Measurements from ENCODE around the gene CCL1.
A peak's percentile ranks its signal among the peaks of the same experiment; 100 is the strongest.

The CCL1 gene

GRCh38 chr17:34390649-34391048 is 27.6 kb upstream of the CCL1 start:
- TF ChIP-seq EZH2 (IDR thresholded peaks at IDR 0.05; ENCODE audit: borderline replicate concordance, low read depth, low read length, severe bottlenecking): no peak
- TF ChIP-seq CTCF (IDR thresholded peaks at IDR 0.05; ENCODE audit: borderline replicate concordance, extremely low read depth, low read length, poor library complexity, severe bottlenecking): no peak
- H3K9ac ChIP-seq (ENCODE audit: low read depth, low read length): no peak overlapping the region
- ATAC-seq (ENCODE audit: insufficient read depth, low read depth) (no peak), DNase-seq (no peak)
- no peak overlapping the region for H2AFZ ChIP-seq (ENCODE audit: low read depth, low read length)
- no peak overlapping the region for H3K4me3 ChIP-seq (ENCODE audit: low read depth in 1 of 2, low read length in 2 of 2)
- H3K27ac ChIP-seq (ENCODE audit: low read length): peak overlapping the region; percentile 84
- peaks cover 78% of the 10 kb centered on the region for H3K4me1 ChIP-seq (ENCODE audit: insufficient read depth, low read length)
- no peaks in the 10 kb centered on the region for H4K20me1 ChIP-seq (ENCODE audit: insufficient read depth, low read length)
- H3K36me3 ChIP-seq (ENCODE audit: insufficient read depth, low read length): no peaks in the 10 kb centered on the region
- H3K9me3 ChIP-seq (ENCODE audit: insufficient read depth, low read length, severe bottlenecking): no peaks in the 10 kb centered on the region
- no peaks in the 10 kb centered on the region for H3K79me2 ChIP-seq (ENCODE audit: insufficient read depth, low read length)
- H3K4me2 ChIP-seq (ENCODE audit: insufficient read depth, low read length): no peak overlapping the region
- no peaks in the 10 kb centered on the region for H3K27me3 ChIP-seq (ENCODE audit: insufficient read depth, low read length, poor library complexity)

- no peaks in the 10 kb centered on the region for H3K27me3 ChIP-seq (ENCODE audit: insufficient read depth, low read length, poor library complexity)
- H2AFZ ChIP-seq (ENCODE audit: low read depth, low read length): no peak overlapping the region
- H3K9me3 ChIP-seq (ENCODE audit: insufficient read depth, low read length, severe bottlenecking): no peaks in the 10 kb centered on the region
- H3K79me2 ChIP-seq (ENCODE audit: insufficient read depth, low read length): no peaks in the 10 kb centered on the region
- no peaks in the 10 kb centered on the region for H3K36me3 ChIP-seq (ENCODE audit: insufficient read depth, low read length)
- peaks cover 82% of the 10 kb centered on the region for H3K4me1 ChIP-seq (ENCODE audit: insufficient read depth, low read length)
- H4K20me1 ChIP-seq (ENCODE audit: insufficient read depth, low read length): no peaks in the 10 kb centered on the region
- ATAC-seq (ENCODE audit: insufficient read depth, low read depth) (peak; percentile 89), DNase-seq (peak; percentile 82)
- peak overlapping the region; percentile 50 for H3K4me2 ChIP-seq (ENCODE audit: insufficient read depth, low read length)
- peak overlapping the region; percentile 35 for H3K9ac ChIP-seq (ENCODE audit: low read depth, low read length)
- H3K4me3 ChIP-seq (ENCODE audit: low read depth in 1 of 2, low read length in 2 of 2): peak overlapping the region in 1 of 2 experiments; percentile 18; a peak in 1 of 4 replicates
- no peak for TF ChIP-seq EZH2 (IDR thresholded peaks at IDR 0.05; ENCODE audit: borderline replicate concordance, low read depth, low read length, severe bottlenecking)
- TF ChIP-seq CTCF (IDR thresholded peaks at IDR 0.05; ENCODE audit: borderline replicate concordance, extremely low read depth, low read length, poor library complexity, severe bottlenecking): peak; percentile 13
- H3K27ac ChIP-seq (ENCODE audit: low read length): peak overlapping the region; percentile 84
These were observed 26.2 kb upstream of the CCL1 start for GRCh38 chr17:34389126-34389750.

GRCh38 chr17:34387566-34387965 is 24.5 kb upstream of the CCL1 start:
- peaks cover 84% of the 10 kb centered on the region for H3K4me1 ChIP-seq (ENCODE audit: insufficient read depth, low read length)
- no peak overlapping the region for H2AFZ ChIP-seq (ENCODE audit: low read depth, low read length)
- H3K4me3 ChIP-seq (ENCODE audit: low read depth in 1 of 2, low read length in 2 of 2): peak overlapping the region in 1 of 2 experiments; percentile 2; a peak in 1 of 4 replicates
- H3K9ac ChIP-seq (ENCODE audit: low read depth, low read length): peak overlapping the region; percentile 48
- H3K4me2 ChIP-seq (ENCODE audit: insufficient read depth, low read length): 0 out of 2 replicates have a peak overlapping the region, but pooled peaks have one; percentile 10
- peak overlapping the region; percentile 92 for H3K27ac ChIP-seq (ENCODE audit: low read length)
- no peaks in the 10 kb centered on the region for H3K9me3 ChIP-seq (ENCODE audit: insufficient read depth, low read length, severe bottlenecking)
- no peaks in the 10 kb centered on the region for H4K20me1 ChIP-seq (ENCODE audit: insufficient read depth, low read length)
- H3K36me3 ChIP-seq (ENCODE audit: insufficient read depth, low read length): no peaks in the 10 kb centered on the region
- ATAC-seq (ENCODE audit: insufficient read depth, low read depth) (no peak), DNase-seq (no peak)
- no peaks in the 10 kb centered on the region for H3K27me3 ChIP-seq (ENCODE audit: insufficient read depth, low read length, poor library complexity)
- TF ChIP-seq EZH2 (IDR thresholded peaks at IDR 0.05; ENCODE audit: borderline replicate concordance, low read depth, low read length, severe bottlenecking): no peak
- TF ChIP-seq CTCF (IDR thresholded peaks at IDR 0.05; ENCODE audit: borderline replicate concordance, extremely low read depth, low read length, poor library complexity, severe bottlenecking): no peak
- H3K79me2 ChIP-seq (ENCODE audit: insufficient read depth, low read length): no peaks in the 10 kb centered on the region

All from DND-41 (cell line).